HG03139 (cell line): ENCODE data around the gene TFF1.

Experiments
- ATAC-seq: cut with Tn5 transposase; IDR thresholded peaks from one replicate; pipeline ENCODE4 v1.9.1; 2021; ENCODE audit not compliant: unreplicated experiment

Gene TFF1

GRCh38 chr21:42346866-42347600, 19.3 kb downstream of the TFF1 start:
- no peak for ATAC-seq

- ATAC-seq: no peak
Observed at GRCh38 chr21:42346441-42346840, 19.9 kb downstream of the TFF1 start.

- no peak for ATAC-seq
Observed at GRCh38 chr21:42344631-42345030, 21.7 kb downstream of the TFF1 start.

- no peak for ATAC-seq
Observed at GRCh38 chr21:42343963-42344510, 22.3 kb downstream of the TFF1 start.

- no peak for ATAC-seq
Observed at GRCh38 chr21:42343556-42343955, 22.8 kb downstream of the TFF1 start.

GRCh38 chr21:42343101-42343500, 23.2 kb downstream of the TFF1 start:
- ATAC-seq: no peak

GRCh38 chr21:42341776-42342542, 24.4 kb downstream of the TFF1 start:
- ATAC-seq: no peak

GRCh38 chr21:42340187-42341050, 25.9 kb downstream of the TFF1 start:
- no peak for ATAC-seq

GRCh38 chr21:42338729-42339715, 27.3 kb downstream of the TFF1 start:
- no peak for ATAC-seq

- ATAC-seq: no peak
Observed at GRCh38 chr21:42337830-42338728, 28.3 kb downstream of the TFF1 start.

- ATAC-seq: no peak
Observed at GRCh38 chr21:42337276-42337675, 29.1 kb downstream of the TFF1 start.

GRCh38 chr21:42336054-42336453, 30.3 kb downstream of the TFF1 start:
- no peak for ATAC-seq

GRCh38 chr21:42332557-42333317, 33.6 kb downstream of the TFF1 start:
- no peak for ATAC-seq

GRCh38 chr21:42331660-42332059, 34.7 kb downstream of the TFF1 start:
- ATAC-seq: no peak

- ATAC-seq: no peak
Observed at GRCh38 chr21:42330380-42331371, 35.7 kb downstream of the TFF1 start.

GRCh38 chr21:42324896-42325295, 41.4 kb downstream of the TFF1 start:
- ATAC-seq: no peak

GRCh38 chr21:42321845-42322244, 44.5 kb downstream of the TFF1 start:
- no peak for ATAC-seq
